OCI-LY3 (cell line): Measurements from ENCODE around the gene PRR12.

Source experiments
- H2AFZ ChIP-seq: fragments of 200-600, 300-600 bp; shearing (Covaris generic); 2 replicates; pipeline ENCODE4 v1.6.0; 2014; ENCODE audit warnings: antibody characterized with exemption, low read depth, low read length
- H3K27ac ChIP-seq: fragments of 200-600, 300-600 bp; sonication (generic); 2 replicates; pipeline ENCODE4 v1.5.1; 2014; ENCODE audit warnings: mild to moderate bottlenecking, low read length, moderate library complexity, mixed read lengths
- H3K27me3 ChIP-seq: fragments of 200-600, 300-600 bp; sonication (generic); 2 replicates; pipeline ENCODE4 v1.6.1; 2014; ENCODE audit warnings: low read depth, low read length, mixed read lengths
- H3K36me3 ChIP-seq: fragments of 200-600, 300-600 bp; sonication (generic); replicated peaks from 2 replicates; pipeline ENCODE3; 2014; ENCODE audit warnings: low read depth, low read length, mixed read lengths
- H3K4me1 ChIP-seq: fragments of 300-600, 200-600 bp; sonication (generic); 2 replicates; pipeline ENCODE4 v1.6.1; 2014; ENCODE audit warnings: low read length, mixed read lengths
- H3K4me2 ChIP-seq: fragments of 200-600, 300-600 bp; sonication (generic); 2 replicates; pipeline ENCODE4 v1.6.1; 2014; ENCODE audit warnings: low read length, mixed read lengths
- H3K4me3 ChIP-seq: fragments of 300-600, 200-600 bp; sonication (generic); 2 replicates; pipeline ENCODE4 v1.5.1; 2014; ENCODE audit warnings: antibody characterized with exemption, mild to moderate bottlenecking, low read length, moderate library complexity
- H3K79me2 ChIP-seq: fragments of 300-600, 200-600 bp; shearing (Covaris generic); 2 replicates; pipeline ENCODE4 v1.6.1; 2014; ENCODE audit warnings: mild to moderate bottlenecking, low read length, mixed read lengths
- H3K9ac ChIP-seq: fragments of 300-600, 200-600 bp; shearing (Covaris generic); 2 replicates; pipeline ENCODE4 v1.6.0; 2014; ENCODE audit warnings: mild to moderate bottlenecking, low read length, moderate library complexity
- H3K9me3 ChIP-seq: fragments of 200-600, 300-600 bp; shearing (Covaris generic); 2 replicates; pipeline ENCODE4 v1.6.1; 2014; ENCODE audit warnings: low read length, mixed read lengths; ENCODE audit not compliant: insufficient read depth
- H4K20me1 ChIP-seq: fragments of 200-600, 300-600 bp; sonication (generic); 2 replicates; pipeline ENCODE4 v1.6.1; 2016; ENCODE audit warnings: low read length, mixed read lengths; ENCODE audit not compliant: insufficient read depth
- EZH2phosphoT487 ChIP-seq: fragments of 200-600 bp; shearing (Covaris generic); IDR thresholded peaks from 2 replicates; pipeline ENCODE4 v1.6.1; 2018; ENCODE audit warnings: antibody characterized with exemption, mixed run types, low read depth
- TF ChIP-seq, protein P1 (sequence below): fragments of 200-600, 300-600 bp; sonication (generic); IDR thresholded peaks from 2 replicates; pipeline ENCODE4 v1.5.1; 2014; ENCODE audit warnings: antibody characterized with exemption, low read length, low read depth

The PRR12 gene

DNA sequence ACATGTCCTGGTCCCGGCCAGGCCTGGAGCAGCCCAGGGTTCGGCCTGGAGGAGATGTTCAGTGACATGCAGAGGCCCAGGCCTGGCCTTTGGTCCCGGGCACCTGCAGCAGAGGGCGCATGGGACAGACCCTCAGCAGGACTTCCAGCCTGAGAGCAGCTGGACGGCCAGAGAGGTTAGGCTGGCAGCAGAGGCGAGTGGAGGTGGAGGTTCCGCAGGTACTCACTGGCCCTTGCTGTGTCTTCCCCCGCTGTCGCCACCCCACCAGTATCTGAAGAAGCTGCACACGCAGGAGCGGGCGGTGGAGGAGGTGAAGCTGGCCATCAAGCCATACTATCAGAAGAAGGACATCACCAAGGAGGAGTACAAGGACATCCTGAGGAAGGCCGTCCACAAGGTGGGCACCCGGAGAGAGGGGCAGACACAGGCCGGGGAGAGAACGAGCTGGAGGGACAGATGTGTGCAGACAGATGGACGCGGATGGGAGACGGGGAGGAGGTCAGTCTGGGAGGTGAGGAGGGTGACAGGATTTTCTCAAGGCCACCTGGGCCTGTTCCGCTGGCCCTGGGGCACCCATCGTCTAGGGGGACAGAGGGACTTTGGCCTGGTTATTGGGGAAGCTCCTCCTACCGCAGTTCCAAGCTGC lies 66.6 kb downstream of the PRR12 start:
- Histone ChIP-seq H3K4me2 (no peak overlapping the region), H3K9ac (no peak overlapping the region)
- TF ChIP-seq, protein P1, sequence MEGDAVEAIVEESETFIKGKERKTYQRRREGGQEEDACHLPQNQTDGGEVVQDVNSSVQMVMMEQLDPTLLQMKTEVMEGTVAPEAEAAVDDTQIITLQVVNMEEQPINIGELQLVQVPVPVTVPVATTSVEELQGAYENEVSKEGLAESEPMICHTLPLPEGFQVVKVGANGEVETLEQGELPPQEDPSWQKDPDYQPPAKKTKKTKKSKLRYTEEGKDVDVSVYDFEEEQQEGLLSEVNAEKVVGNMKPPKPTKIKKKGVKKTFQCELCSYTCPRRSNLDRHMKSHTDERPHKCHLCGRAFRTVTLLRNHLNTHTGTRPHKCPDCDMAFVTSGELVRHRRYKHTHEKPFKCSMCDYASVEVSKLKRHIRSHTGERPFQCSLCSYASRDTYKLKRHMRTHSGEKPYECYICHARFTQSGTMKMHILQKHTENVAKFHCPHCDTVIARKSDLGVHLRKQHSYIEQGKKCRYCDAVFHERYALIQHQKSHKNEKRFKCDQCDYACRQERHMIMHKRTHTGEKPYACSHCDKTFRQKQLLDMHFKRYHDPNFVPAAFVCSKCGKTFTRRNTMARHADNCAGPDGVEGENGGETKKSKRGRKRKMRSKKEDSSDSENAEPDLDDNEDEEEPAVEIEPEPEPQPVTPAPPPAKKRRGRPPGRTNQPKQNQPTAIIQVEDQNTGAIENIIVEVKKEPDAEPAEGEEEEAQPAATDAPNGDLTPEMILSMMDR = no peak
- no peak for TF ChIP-seq EZH2phosphoT487

DNA sequence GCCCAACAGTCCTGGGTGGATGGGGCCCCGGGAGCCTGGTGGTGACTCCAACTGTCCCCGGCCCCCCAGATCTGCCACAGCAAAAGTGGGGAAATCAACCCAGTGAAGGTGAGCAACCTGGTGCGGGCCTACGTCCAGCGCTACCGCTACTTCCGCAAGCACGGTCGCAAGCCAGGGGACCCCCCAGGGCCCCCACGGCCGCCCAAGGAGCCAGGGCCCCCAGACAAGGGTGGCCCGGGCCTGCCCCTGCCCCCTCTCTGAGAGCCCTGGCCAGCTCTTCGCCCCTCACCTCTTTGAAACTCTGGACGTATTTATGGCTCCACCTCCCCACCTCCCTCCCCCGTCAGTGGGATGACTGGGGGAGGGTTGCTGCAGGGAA lies 67.1 kb downstream of the PRR12 start:
- no peaks in the 10 kb centered on the region for H3K9me3 ChIP-seq
- peaks cover under 1% of the 10 kb centered on the region; the same call in 1 of the 2 replicates for H3K79me2 ChIP-seq
- H2AFZ ChIP-seq = no peak overlapping the region
- H3K4me2 ChIP-seq = no peak overlapping the region
- H3K36me3 ChIP-seq = peaks cover 81% of the 10 kb centered on the region
- TF ChIP-seq EZH2phosphoT487 = no peak
- TF ChIP-seq, protein P1 = no peak
- no peaks in the 10 kb centered on the region for H3K4me1 ChIP-seq
- H3K27ac ChIP-seq = no peak overlapping the region
- H3K27me3 ChIP-seq = no peaks in the 10 kb centered on the region
- H3K4me3 ChIP-seq = no peak overlapping the region
- 0 out of 2 replicates have a peak, but pooled peaks cover 4% of the 10 kb centered on the region for H4K20me1 ChIP-seq
- no peak overlapping the region for H3K9ac ChIP-seq

More for the DNA sequence above, 66.6 kb downstream of the PRR12 start:
- Histone ChIP-seq H3K27me3 (no peaks in the 10 kb centered on the region), H3K79me2 (no peaks in the 10 kb centered on the region), H4K20me1 (0 out of 2 replicates have a peak, but pooled peaks cover 3% of the 10 kb centered on the region), H3K4me1 (no peaks in the 10 kb centered on the region), H2AFZ (no peak overlapping the region), H3K9me3 (no peaks in the 10 kb centered on the region), H3K27ac (no peak overlapping the region), H3K4me3 (no peak overlapping the region), H3K36me3 (peaks cover 81% of the 10 kb centered on the region)

DNA sequence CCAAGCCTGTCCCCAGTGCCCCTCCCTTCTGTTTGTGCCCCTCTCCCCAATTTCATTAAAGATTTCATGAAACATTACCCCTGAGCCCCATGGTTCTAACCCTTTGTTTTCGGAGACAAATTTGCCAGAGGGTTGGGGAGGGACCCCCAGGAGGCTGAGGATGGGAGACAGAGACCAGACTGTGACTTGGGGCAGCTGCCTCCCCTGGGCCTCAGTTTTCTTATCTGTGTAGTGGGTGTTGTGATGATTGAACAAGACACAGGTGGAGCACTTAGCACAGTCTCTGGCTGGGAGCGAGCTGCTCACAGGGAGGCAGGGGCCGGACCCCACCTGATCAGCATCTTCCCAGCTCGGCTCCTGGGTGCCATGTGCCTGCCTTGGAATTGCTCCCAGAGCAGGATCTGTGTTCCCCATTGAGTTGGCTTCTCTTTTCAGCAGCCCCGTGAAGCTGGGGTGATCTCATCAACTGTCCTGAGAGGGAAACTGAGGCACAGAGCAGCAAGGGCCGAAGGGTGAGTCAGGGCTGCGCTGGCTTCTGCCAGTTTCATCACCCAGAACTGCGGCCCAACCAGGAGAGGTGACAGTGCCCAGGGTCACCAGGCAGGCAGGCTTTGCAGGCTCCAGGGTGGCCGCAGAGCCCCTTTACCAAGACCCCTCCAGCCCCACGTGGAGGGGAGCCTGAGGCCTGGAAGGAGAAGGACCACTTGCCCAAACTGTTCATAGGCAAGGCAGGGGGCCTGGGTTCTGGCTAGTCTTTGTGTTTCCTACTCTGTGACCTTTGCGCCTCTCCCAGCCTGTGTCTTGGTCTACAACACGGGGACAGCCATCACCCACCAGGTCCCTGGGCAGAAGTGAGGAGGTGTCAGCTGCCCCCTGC lies 67.8 kb downstream of the PRR12 start:
- TF ChIP-seq, protein P1 = no peak
- TF ChIP-seq EZH2phosphoT487 = no peak
- no peak overlapping the region for H3K9ac ChIP-seq
- no peak overlapping the region for H3K4me3 ChIP-seq
- H3K36me3 ChIP-seq = peaks cover 77% of the 10 kb centered on the region
- H3K4me2 ChIP-seq = no peak overlapping the region
- no peak overlapping the region for H3K27ac ChIP-seq
- H3K79me2 ChIP-seq = peaks cover 7% of the 10 kb centered on the region; the same call in 1 of the 2 replicates
- no peak overlapping the region for H2AFZ ChIP-seq
- 0 out of 2 replicates have a peak, but pooled peaks cover 8% of the 10 kb centered on the region for H4K20me1 ChIP-seq
- peaks cover under 1% of the 10 kb centered on the region; the same call in 1 of the 2 replicates for H3K4me1 ChIP-seq
- H3K9me3 ChIP-seq = no peaks in the 10 kb centered on the region
- no peaks in the 10 kb centered on the region for H3K27me3 ChIP-seq

DNA sequence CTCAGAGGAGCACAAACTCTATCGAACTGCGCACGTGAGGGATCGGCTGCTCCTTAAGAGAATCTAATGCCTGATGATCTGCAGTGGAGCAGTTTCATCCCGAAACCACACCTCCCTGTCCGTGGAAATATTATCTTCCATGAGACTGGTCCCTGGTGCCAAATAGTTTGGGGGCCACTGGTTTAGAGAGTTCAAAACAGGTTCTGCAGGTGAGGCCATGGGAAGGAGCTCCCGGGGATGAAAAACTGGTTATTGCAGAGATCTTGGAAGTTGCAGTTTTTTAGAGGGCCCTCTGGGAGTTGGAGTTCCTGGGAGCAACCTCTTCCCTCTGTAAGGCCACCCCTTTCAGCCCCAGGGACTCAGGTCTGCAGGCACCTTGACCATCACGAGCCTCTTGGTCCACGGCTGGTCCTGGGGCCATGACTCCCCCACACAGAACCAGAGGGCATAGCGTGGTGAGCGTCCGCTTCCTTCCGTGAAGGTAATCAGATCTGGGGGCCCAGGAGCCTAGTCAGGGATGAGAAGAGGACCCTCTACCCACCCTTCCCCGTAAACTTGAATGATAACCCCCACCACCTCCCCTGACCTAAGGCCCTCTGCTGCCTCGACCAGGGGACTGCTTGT lies 69.5 kb downstream of the PRR12 start:
- H3K9ac ChIP-seq = no peak overlapping the region

More for the DNA sequence above, 69.5 kb downstream of the PRR12 start:
- Histone ChIP-seq H4K20me1 (peaks cover 12% of the 10 kb centered on the region), H3K4me3 (no peak overlapping the region), H3K27me3 (no peaks in the 10 kb centered on the region), H3K79me2 (peaks cover 23% of the 10 kb centered on the region), H3K36me3 (peaks cover 63% of the 10 kb centered on the region), H3K9me3 (no peaks in the 10 kb centered on the region), H3K4me1 (peaks cover 4% of the 10 kb centered on the region; the same call in 1 of the 2 replicates), H2AFZ (no peak overlapping the region), H3K4me2 (no peak overlapping the region), H3K27ac (no peak overlapping the region)
- TF ChIP-seq, protein P1 = no peak
- TF ChIP-seq EZH2phosphoT487 = no peak
